Measurements from ENCODE around the gene MS4A8. TPM values are rescaled to one million over a fixed set of nuclear protein-coding genes. Genes with fewer than 3 reads are reported as not detected.
"Not testable (repeated sequence)": the region's sequence is repeated elsewhere in the genome, so short reads cannot be mapped to it uniquely, and the experiment has no call there.

Gene MS4A8
- total RNA-seq, 3 donors from 2014 or later: 11.5 to 36.2 (median 18.4) TPM

DNA sequence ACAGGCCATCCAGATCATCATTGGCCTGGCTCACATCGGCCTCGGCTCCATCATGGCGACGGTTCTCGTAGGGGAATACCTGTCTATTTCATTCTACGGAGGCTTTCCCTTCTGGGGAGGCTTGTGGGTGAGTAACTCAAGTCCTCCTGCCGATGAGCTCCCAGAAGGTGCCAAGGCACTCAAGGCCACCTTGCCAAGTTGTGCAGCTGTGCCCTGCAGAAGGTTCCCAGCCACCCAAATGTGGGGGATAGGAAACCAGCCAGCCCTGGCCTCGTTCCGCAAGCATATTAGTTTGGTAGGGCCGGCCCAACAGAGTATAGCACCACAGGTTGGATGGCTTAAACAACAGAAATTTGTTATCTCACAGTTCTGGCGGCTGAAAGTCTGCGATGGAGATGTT lies 4.0 kb downstream of the MS4A8 start:
- peaks cover 15% of the 10 kb centered on the region for H3K4me1 ChIP-seq (ENCODE audit: low read depth)
- H3K36me3 ChIP-seq (ENCODE audit: low read depth): no peaks in the 10 kb centered on the region
- intact Hi-C loops (cut with DNase I, micrococcal nuclease): no loop called here
- no peak for ATAC-seq
- DNase-seq: no peak
- TF ChIP-seq, protein P1, sequence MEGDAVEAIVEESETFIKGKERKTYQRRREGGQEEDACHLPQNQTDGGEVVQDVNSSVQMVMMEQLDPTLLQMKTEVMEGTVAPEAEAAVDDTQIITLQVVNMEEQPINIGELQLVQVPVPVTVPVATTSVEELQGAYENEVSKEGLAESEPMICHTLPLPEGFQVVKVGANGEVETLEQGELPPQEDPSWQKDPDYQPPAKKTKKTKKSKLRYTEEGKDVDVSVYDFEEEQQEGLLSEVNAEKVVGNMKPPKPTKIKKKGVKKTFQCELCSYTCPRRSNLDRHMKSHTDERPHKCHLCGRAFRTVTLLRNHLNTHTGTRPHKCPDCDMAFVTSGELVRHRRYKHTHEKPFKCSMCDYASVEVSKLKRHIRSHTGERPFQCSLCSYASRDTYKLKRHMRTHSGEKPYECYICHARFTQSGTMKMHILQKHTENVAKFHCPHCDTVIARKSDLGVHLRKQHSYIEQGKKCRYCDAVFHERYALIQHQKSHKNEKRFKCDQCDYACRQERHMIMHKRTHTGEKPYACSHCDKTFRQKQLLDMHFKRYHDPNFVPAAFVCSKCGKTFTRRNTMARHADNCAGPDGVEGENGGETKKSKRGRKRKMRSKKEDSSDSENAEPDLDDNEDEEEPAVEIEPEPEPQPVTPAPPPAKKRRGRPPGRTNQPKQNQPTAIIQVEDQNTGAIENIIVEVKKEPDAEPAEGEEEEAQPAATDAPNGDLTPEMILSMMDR (IDR thresholded peaks at IDR 0.05): no peak
- H3K4me3 ChIP-seq: no peak overlapping the region
- H3K9me3 ChIP-seq: no peaks in the 10 kb centered on the region

DNA sequence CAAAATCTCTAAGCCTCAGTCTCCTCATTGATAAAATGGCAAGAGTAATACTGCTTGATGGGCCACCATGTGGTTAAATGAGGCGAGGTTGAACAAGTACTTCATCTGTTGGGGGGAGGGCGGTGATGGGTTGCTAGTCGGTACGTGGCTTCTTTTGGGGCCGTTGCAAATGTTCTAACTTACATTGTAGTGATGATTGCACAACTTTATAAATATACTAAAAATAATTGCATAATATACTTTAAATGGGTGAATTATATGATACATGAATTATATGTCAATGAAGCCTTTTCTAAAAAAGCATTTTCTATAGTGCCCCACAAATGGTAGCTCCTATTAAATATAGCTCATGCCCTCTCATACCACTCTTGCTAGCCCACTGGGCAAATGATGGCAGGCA lies 6.5 kb downstream of the MS4A8 start:
- Histone ChIP-seq H3K4me3 (no peak overlapping the region), H3K9me3 (no peaks in the 10 kb centered on the region), H3K36me3 (ENCODE audit: low read depth) (no peaks in the 10 kb centered on the region), H3K4me1 (ENCODE audit: low read depth) (peaks cover 5% of the 10 kb centered on the region)
- intact Hi-C loops (cut with DNase I, micrococcal nuclease): no loop called here
- no peak for ATAC-seq
- TF ChIP-seq, protein P1 (IDR thresholded peaks at IDR 0.05): no peak
- no peak for DNase-seq

DNA sequence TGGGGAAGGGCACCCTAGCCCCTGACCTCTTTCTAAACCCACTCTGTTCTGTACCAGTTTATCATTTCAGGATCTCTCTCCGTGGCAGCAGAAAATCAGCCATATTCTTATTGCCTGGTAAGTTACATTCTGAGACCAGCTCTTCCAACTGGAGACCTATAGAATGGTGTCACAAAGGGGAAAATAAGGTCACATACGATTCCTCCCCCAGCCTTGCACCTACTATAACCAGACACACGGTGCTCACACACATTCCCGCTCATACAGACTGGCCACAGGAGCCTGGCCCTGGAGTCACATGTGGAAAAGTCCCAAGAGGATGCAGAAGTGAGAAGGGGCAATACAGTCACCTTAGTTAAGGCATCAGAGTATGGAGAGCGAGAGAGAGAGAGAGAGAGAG lies 7.5 kb downstream of the MS4A8 start:
- intact Hi-C loops (cut with DNase I, micrococcal nuclease): no loop called here
- Histone ChIP-seq H3K4me3 (no peak overlapping the region), H3K4me1 (ENCODE audit: low read depth) (peaks cover 9% of the 10 kb centered on the region), H3K9me3 (no peaks in the 10 kb centered on the region), H3K36me3 (ENCODE audit: low read depth) (no peaks in the 10 kb centered on the region)
- DNase-seq (no peak), ATAC-seq (no peak)
- TF ChIP-seq, protein P1 (IDR thresholded peaks at IDR 0.05): no peak

DNA sequence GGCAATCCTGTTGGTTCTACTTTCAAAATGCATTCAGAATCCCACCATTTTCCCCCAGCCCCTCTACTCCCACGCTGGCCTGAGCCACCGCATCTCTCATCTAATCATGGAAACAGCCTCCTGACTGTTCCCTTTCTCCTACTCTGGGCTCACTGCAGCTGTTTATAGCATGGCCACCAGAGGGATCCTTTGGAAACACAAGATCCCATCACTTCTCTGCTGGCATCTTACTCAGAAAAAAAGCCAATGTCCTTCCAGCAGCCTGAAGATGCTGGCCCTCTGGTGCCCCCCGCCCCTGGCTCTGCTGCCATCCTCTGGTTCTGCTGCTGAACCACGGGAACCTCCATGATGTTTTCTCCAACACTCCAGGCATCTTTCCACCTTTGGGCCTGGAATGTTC lies 11.1 kb downstream of the MS4A8 start:
- Histone ChIP-seq H3K9me3 (no peaks in the 10 kb centered on the region), H3K36me3 (ENCODE audit: low read depth) (no peaks in the 10 kb centered on the region), H3K4me1 (ENCODE audit: low read depth) (peaks cover 9% of the 10 kb centered on the region), H3K4me3 (no peak overlapping the region)
- TF ChIP-seq, protein P1 (IDR thresholded peaks at IDR 0.05): no peak
- ATAC-seq (peak; percentile 65), DNase-seq (no peak)
- intact Hi-C loops (cut with DNase I, micrococcal nuclease): no loop called here

DNA sequence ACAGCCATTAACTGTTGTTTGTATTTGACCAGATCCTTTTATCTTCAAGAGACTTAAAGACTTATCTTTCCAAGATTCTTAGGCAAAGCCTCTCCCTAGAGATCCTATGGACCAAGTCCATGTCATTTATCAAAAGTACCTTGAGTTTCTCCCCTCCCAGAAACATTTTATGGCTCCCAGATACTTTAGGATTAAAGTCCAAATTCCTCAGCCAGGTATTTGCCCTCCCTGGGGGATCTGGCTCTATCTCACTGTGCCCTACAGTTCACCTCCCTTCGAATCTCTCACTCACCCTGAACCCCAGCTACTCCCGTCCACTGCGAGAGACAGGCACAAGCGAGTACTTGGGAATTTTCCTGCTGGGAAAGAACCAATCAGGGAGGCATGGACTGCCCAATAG lies 11.9 kb downstream of the MS4A8 start:
- H3K4me1 ChIP-seq (ENCODE audit: low read depth): peaks cover 9% of the 10 kb centered on the region
- DNase-seq: no peak
- no peaks in the 10 kb centered on the region for H3K9me3 ChIP-seq
- no peak overlapping the region for H3K4me3 ChIP-seq
- no peaks in the 10 kb centered on the region for H3K36me3 ChIP-seq (ENCODE audit: low read depth)
- TF ChIP-seq, protein P1 (IDR thresholded peaks at IDR 0.05): no peak
- ATAC-seq: peak; percentile 51
- intact Hi-C loops (cut with DNase I, micrococcal nuclease): no loop called here

DNA sequence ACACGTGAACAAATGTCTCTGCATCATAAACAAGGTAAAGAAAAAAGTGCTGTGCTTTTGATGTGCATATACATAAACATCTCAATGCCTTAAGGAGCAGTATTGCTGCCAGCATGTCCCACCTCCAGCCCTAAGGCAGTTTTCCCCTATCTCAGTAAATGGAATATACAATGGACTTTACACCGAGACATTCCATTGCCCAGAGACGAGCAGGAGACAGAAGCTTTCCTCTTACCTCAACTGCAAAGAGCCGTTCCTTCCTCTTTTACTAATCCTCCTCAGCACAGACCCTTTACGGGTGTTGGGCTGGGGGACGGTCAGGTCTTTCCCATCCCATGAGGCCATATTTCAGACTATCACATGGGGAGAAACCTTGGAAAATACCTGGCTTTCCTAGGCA lies 14.0 kb downstream of the MS4A8 start:
- H3K9me3 ChIP-seq; H3K36me3 ChIP-seq (ENCODE audit: low read depth); ATAC-seq; intact Hi-C loops (cut with DNase I, micrococcal nuclease); DNase-seq; H3K4me3 ChIP-seq: not testable (repeated sequence)
- peaks cover 18% of the 10 kb centered on the region for H3K4me1 ChIP-seq (ENCODE audit: low read depth)

Data from mucosa of descending colon (tissue), 3 donors.